HL-60 (cell line): Measurements from ENCODE around the gene P2RY6.

ENCODE experiments used
- DNase-seq, 2 experiments: peaks; one replicate each; pipeline ENCODE4 v3.0.0-alpha.2; 2010 to 2020; ENCODE audit warnings: low read depth in 1 of 2, low spot score in 1 of 2
- H3K27ac ChIP-seq: fragments of 250-450 bp; sonication (Bioruptor Pico); replicated peaks from 2 replicates; pipeline ENCODE4 v1.5.1; 2020; ENCODE audit warnings: mild to moderate bottlenecking, moderate library complexity
- H3K27me3 ChIP-seq: fragments of 250-450 bp; sonication (Bioruptor Pico); 2 replicates; pipeline ENCODE4 v1.5.1; 2021; ENCODE audit warnings: mild to moderate bottlenecking, moderate library complexity; ENCODE audit not compliant: insufficient read depth, poor library complexity, severe bottlenecking
- H3K4me3 ChIP-seq: replicated peaks from 2 replicates; pipeline ENCODE4 v1.5.1; 2011; ENCODE audit warnings: mild to moderate bottlenecking, control low read depth, low read length; ENCODE audit not compliant: insufficient read depth
- GABPA ChIP-seq: IDR thresholded peaks from 2 replicates; pipeline ENCODE4 v1.6.1; 2012; ENCODE audit warnings: low read depth
- POLR2AphosphoS5 ChIP-seq: IDR thresholded peaks from 2 replicates; pipeline ENCODE4 v1.6.1; 2012; ENCODE audit warnings: low read depth
- SPI1 ChIP-seq: IDR thresholded peaks from 2 replicates; pipeline ENCODE4 v1.6.1; 2012; ENCODE audit warnings: low read depth, mild to moderate bottlenecking, borderline replicate concordance
- TF ChIP-seq, protein P1 (sequence below): IDR thresholded peaks from one replicate; pipeline ENCODE4 v1.5.1; 2011; ENCODE audit warnings: low read length, control low read depth, inconsistent platforms; ENCODE audit not compliant: insufficient read depth
- TF ChIP-seq, protein P2 (sequence below): IDR thresholded peaks from 2 replicates; pipeline ENCODE4 v1.6.1; 2012; ENCODE audit warnings: low read depth; ENCODE audit not compliant: insufficient replicate concordance

Gene P2RY6

DNA sequence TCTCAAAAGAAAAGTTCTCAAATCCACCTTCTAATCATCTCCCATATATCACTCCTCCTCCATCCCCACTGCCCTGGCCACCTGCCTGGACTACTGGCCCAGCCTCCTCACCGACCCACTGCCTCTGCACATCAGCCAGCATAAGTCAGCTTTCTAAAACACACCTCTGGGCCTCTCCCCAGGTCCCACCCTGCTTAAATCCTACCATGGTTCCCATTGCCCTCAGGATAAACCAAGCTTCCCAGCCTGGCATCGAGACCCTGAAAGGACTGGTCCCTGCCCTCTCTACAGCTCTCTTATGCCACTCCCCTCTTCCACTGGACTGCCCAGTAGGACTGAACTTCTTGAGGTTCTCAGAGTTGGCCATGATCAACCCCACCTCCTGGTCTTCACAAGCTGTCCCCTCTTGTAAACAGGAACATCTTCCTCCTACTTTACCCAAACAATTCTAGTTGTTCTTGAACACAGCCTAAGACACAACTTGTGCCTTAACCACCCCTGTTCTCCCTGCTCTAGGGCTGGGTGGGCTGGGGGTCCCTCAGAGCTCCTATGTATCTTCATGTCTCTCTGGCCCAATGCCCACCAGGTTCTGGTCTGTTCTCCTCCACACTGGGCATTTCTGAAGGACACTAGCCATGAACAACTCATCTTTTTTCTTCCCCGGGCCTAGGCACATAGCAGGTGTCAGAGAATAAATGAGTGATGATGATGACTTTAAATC lies 12.6 kb upstream of the P2RY6 start:
- TF ChIP-seq, protein P1, sequence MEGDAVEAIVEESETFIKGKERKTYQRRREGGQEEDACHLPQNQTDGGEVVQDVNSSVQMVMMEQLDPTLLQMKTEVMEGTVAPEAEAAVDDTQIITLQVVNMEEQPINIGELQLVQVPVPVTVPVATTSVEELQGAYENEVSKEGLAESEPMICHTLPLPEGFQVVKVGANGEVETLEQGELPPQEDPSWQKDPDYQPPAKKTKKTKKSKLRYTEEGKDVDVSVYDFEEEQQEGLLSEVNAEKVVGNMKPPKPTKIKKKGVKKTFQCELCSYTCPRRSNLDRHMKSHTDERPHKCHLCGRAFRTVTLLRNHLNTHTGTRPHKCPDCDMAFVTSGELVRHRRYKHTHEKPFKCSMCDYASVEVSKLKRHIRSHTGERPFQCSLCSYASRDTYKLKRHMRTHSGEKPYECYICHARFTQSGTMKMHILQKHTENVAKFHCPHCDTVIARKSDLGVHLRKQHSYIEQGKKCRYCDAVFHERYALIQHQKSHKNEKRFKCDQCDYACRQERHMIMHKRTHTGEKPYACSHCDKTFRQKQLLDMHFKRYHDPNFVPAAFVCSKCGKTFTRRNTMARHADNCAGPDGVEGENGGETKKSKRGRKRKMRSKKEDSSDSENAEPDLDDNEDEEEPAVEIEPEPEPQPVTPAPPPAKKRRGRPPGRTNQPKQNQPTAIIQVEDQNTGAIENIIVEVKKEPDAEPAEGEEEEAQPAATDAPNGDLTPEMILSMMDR: no peak
- no peak for TF ChIP-seq SPI1
- no peak for TF ChIP-seq POLR2AphosphoS5
- TF ChIP-seq GABPA: no peak
- TF ChIP-seq, protein P2, sequence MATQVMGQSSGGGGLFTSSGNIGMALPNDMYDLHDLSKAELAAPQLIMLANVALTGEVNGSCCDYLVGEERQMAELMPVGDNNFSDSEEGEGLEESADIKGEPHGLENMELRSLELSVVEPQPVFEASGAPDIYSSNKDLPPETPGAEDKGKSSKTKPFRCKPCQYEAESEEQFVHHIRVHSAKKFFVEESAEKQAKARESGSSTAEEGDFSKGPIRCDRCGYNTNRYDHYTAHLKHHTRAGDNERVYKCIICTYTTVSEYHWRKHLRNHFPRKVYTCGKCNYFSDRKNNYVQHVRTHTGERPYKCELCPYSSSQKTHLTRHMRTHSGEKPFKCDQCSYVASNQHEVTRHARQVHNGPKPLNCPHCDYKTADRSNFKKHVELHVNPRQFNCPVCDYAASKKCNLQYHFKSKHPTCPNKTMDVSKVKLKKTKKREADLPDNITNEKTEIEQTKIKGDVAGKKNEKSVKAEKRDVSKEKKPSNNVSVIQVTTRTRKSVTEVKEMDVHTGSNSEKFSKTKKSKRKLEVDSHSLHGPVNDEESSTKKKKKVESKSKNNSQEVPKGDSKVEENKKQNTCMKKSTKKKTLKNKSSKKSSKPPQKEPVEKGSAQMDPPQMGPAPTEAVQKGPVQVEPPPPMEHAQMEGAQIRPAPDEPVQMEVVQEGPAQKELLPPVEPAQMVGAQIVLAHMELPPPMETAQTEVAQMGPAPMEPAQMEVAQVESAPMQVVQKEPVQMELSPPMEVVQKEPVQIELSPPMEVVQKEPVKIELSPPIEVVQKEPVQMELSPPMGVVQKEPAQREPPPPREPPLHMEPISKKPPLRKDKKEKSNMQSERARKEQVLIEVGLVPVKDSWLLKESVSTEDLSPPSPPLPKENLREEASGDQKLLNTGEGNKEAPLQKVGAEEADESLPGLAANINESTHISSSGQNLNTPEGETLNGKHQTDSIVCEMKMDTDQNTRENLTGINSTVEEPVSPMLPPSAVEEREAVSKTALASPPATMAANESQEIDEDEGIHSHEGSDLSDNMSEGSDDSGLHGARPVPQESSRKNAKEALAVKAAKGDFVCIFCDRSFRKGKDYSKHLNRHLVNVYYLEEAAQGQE: no peak
- no peaks in the 10 kb centered on the region for H3K27me3 ChIP-seq
- no peak overlapping the region for H3K27ac ChIP-seq
- no peak for DNase-seq
- no peak overlapping the region for H3K4me3 ChIP-seq

GRCh38 chr11:73260127-73260457 lies 12.0 kb upstream of the P2RY6 start:
- no peak overlapping the region for H3K27ac ChIP-seq
- H3K27me3 ChIP-seq: no peaks in the 10 kb centered on the region
- no peak for DNase-seq
- no peak for TF ChIP-seq GABPA
- TF ChIP-seq, protein P2: no peak
- no peak for TF ChIP-seq POLR2AphosphoS5
- TF ChIP-seq SPI1: no peak
- TF ChIP-seq, protein P1: no peak
- H3K4me3 ChIP-seq: no peak overlapping the region

DNA sequence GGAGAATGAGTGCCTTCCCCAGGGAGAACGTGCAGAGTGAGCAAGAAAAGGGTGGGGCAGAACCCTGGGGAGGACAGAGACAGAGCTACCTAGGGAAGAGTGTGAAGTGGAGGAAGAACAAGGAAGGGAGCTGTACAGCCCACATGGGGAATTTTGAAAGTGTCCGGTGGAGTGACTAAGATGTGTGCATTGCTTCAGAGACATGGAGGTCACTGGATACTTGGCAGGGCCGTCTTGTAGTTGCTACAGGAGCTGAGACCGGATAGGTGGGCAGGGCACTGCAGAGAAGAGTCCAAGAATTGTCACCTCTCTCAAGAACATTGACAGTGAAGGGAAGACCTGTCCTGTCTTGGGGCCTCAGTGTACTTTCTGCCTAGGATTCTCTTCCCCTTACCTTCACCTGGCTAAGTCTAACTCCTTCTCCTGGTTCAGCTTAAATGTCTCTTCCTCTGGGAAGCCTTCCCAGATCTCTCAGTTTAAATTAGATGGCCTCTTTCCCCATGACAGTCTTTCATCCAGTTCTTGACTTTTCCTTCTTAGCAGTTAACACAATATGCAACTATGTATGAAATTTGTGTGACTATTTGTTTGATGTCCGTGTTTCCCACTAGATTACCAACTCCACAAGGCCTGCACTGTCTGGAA lies 9.2 kb upstream of the P2RY6 start:
- DNase-seq: no peak
- no peaks in the 10 kb centered on the region for H3K27me3 ChIP-seq
- H3K4me3 ChIP-seq: no peak overlapping the region
- TF ChIP-seq GABPA (no peak), SPI1 (no peak), POLR2AphosphoS5 (no peak)
- TF ChIP-seq, protein P2: no peak
- TF ChIP-seq, protein P1: no peak
- H3K27ac ChIP-seq: no peak overlapping the region
